Activated CD8-positive, alpha-beta memory T cell treated with anti-CD3 and anti-CD28 coated beads, Interleukin-2, amount 50 U/mL, for 24 hours (primary cell): ENCODE data around the gene GLIPR1L1.

Source experiments
- DNase-seq: peaks from one replicate; pipeline ENCODE4 v3.0.0-alpha.2; 2020; ENCODE audit errors: extremely low read depth

The GLIPR1L1 gene

DNA sequence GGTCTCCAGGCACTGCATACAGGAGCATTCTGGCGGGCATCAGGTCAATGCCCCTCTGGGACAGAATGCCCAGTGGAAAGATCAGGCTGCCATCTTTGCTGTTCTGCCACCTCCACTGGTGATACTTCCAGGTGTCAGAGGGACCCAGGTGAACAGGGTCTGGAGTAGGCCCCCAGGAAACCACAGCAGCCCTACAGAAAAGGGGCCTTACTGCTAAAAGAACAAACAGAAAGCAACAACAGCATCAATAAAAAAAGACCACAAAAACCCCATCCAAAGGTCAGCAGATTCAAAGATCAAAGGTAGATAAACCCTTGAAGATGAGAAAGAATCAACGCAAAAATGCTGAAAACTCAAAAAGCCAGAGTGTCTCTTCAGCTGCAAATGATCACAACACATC, 15.9 kb downstream of the GLIPR1L1 start:
- no peak for DNase-seq

DNA sequence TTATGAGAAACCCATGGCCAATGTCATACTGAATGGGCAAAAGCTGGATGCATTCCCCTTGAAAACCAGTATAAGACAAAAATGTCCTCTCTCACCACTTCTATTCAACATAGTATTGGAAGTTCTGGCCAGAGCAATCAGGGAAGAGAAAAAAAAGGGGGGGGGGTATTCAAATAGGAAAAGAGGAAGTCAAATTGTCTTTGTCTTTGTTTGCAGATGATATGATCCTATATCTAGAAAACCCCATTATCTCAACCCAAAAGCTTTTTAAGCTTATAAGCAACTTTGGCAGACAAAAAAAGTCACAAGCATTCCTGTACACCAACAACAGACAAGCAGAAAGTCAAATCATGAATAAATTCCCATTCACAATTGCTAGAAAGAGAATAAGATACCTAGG, 19.5 kb downstream of the GLIPR1L1 start:
- no peak for DNase-seq

DNA sequence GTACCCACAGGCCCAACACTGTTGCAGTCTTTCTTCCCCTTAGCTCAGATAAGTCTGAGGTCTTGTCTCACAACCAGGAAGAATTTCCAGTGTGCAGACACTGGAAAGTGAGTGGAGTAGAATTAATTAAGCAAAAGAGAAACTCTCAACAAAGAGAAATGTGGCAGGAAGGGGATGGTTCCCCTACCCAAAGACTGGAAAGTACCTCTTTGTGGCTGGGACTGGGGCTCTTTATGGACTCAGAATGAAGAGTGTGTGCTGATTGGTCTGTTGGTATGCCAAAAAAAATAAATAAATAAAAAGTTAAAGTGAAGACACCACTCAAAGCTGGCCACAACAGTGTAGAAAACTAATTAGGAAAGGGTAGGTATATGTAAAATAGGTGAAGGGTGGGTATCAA, 26.4 kb downstream of the GLIPR1L1 start:
- DNase-seq = no peak

DNA sequence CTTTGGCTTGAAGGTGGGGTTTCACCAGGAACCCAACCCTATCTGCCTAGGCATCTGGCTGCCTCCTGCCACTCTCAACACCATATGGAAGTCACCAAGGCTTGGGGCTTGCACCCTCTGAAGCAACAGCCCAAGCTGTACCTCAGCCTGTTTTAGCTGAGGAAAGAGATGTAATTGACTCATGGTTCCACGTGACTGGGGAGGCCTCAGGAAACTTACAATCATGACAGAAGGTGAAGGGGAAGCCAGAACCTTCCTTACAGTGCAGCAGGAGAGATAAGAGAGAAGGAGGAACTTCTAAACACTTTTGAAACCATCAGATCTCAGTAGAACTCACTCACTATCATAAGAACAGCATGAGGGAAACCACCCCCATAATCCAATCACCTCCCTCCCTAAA, 26.9 kb downstream of the GLIPR1L1 start:
- no peak for DNase-seq

DNA sequence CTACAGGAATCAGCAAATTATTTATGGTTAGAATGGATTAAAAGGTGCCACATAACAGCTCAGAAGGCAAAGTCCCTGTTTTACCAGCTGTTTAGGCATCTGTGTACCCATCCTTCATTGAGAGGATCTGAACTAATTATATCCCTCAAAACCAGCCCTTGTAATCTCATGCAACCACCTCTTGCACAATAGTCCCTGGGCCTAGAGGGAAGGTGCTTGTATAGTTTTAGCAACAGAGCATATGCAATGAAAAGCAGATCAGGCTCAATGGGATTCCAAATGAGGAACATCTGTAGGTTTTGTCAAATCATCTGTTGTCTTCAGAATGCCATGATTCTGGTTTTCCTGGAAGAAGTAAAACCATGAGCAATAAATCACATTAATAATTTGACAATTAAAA, 30.4 kb downstream of the GLIPR1L1 start:
- DNase-seq = no peak

DNA sequence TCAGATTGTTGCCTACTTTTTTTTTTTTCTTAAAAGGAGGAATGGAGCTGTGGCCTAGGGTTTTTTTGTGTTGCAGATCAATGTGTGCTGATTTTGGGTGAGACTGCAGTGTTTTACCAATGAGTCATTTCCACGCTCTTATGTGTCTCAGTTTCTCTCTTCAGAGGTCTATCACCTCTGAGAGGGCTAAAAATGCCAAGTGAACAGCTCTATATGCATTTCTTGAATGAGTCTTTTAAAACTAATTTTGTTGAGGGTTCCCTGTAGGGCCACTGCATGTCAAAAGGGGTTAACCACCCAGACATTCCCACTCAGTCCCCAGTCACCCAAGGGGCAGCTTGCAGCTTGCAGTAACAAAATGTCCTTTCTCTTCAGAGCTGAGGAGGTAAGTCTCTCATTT, 32.2 kb downstream of the GLIPR1L1 start:
- DNase-seq = no peak

DNA sequence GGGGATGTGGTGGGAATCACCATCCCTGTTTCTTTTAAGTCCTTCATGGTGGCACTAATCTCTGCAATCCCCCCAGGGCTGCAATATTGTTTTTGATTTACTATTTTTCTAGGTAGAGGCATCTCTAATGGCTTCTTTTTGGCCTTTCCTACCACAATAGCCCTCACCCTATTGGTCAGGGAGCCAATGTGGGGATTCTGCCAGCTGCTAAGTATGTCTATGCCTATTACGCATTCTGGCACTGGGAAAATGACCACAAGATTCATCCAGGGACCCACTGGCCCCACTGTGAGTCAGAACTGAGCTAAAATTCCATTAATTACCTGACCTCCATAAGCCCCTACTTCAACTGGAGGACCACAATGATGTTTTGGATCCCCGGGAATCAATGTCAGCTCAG, 40.5 kb downstream of the GLIPR1L1 start:
- no peak for DNase-seq

DNA sequence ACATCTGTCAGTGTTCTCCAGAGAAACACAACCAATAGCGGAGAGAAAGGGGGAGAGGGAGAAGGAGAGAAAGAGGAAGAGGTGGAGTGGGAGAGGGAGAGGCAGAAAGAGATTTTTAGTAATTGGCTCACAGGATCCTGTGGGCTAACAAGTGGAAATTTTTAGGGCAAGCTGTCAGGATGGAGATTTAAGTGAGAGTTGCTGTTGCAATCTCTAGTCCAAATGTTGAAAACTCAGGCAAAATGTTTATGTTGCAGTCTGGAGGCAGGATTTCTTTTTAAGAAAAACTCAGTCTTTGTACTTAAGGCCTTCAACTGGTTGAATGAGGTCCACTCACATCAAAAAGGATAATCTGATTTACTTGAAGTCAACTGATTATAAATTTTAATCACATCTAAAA, 43.9 kb downstream of the GLIPR1L1 start:
- no peak for DNase-seq

DNA sequence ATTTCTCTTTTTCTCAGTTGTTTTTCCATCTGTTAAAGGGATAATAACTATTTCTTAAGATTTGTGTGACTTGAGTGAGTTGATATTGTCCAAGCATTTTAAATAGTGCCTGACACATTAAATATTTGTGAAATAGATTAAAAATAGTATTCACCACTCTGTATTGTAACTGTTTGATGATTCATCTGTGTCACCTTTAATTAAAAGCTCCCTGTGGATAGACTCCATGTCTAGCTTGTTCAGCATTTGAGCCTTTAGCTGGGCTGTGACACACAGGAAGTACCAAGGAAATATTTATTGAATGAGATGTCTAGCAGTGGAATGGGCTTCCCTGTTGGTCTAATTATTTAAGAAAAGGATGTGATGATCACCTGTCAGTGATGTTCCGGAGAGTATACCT, 54.6 kb downstream of the GLIPR1L1 start:
- DNase-seq = no peak

DNA sequence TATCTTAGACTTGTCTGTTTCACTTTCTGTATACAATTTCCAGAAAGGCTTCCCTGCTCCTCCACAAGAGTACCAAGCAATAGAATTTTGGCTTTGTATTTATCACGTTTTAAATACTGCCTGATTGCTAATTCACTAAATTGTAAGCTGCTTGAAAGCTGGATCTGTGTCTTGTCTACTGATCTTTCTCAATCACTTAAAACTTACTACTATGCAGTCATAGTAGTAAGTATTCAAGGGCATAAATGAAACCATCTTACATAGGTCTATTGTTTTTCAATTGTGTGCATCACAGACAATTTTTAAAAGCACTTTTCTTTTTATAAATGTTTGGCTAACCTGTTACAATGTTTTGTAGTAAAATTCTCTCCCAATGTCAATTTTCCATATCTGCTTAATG, 55.2 kb downstream of the GLIPR1L1 start:
- no peak for DNase-seq

DNA sequence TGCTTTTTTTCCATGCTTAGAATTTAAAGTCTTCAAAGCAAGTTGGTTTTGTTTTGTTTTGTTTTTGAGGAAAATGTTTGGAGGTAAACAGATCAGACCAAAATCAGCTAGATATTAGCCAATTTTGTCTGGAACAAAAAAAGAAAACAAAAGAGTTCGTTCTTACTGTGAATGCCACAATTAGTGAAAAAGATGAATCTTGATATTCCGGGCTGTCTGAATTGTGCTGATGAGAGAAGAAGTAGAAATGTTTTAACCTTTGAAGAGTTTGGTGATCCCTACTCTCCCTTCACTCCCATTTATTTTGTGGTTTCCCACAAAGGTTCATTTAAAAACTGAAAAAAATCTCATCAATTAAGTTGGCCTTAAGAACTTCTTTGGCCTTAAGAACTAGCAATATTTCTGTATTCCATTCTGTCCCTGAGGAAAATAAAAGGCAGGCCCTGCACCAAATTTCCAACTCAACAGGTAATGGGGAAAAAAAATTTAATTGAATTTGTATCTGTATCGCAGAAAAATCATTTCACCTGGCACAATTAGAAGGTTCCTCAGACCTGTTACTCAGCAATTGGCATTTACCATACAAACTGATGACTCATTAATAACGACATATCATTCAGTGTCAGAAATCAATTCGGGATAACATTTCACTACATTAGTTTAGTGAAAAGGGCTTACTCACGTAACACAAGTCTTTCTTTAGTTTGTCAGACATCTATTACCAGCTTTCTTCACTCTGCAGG, 55.9 kb downstream of the GLIPR1L1 start:
- no peak for DNase-seq

DNA sequence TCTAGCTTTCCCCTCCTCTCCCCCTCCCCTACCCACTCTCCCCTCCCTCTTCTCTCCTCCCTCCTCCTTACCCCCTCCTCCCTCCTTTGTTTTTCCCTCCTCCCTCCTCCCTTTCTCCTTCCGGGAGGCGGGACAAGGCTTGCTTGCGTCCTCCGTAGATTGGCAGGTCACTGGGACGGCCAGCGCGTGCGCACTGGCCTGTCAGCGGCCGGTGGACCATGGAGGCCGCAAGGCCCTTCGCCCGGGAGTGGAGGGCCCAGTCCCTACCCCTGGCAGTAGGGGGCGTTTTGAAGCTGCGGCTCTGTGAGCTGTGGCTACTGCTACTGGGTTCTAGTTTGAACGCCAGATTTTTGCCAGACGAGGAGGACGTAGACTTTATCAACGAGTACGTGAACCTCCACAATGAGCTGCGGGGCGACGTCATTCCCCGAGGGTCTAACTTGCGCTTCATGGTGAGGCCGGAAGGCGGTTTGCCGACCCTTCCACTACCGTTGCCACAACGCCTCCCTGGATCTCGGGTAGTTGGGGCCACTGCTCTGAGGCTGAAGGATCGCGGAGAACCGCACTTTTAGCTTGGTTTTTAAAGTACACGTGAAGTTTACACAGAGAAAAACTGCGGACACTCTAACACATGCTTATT, 56.5 kb downstream of the GLIPR1L1 start, which contains the start of gene GLIPR1L2:
TSS of gene GLIPR1L2 (plus strand) at position 191 of the 640 bp plus-strand sequence. CDS start at position 219, 28 bp downstream.
- peak; percentile 70 for DNase-seq

DNA sequence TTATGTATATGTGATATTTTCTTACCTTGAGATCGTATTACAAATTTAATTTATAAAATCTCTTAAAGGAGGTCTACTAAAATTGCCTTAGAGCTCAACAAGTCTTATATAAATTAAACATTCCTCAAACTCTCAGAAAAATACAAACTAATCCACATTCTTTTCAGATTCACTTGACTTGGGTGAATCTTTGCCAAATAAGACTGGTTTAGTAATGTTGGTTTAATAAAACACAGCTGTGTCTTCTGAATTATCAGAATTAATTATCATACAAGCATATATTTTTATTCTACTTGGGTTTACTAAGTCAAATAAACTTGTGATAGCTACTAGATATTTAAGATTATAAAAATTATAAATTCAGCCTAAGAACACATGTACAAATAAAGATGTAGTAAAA, 69.8 kb downstream of the GLIPR1L1 start:
- DNase-seq = no peak

DNA sequence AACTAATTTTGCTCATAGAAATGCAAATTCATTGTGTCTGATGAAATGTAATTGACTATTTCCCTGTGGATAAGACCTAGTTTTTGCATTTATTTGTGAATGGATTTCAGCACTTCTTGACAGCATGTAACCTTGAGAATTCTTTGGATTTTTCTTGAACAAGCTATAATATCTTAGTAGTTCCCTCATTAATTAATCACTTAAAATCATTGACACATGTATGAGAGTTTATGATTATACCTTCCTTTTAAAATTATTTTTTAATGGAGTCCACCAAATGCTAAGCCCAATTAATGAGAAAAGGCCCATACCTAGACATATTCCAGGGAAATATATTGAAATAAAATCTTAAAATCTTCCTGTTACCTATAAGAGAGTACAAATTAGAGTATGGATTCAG, 73.2 kb downstream of the GLIPR1L1 start:
- DNase-seq = no peak

DNA sequence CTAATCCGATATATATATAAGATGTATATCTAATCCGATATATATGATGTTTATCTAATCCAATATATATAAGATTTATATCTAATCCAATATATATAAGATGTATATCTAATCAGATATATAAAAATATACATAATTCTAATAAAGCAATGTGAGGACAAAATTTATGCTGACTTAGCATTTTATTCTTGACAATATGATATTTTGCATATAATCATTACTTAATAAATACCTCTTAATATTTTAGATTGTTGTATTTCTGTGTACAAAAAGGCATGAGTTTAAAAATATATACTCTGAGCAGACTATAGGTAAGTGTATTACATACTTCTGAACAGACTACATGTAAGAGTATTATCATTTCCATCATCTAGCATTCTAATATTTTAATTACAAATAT, 75.4 kb downstream of the GLIPR1L1 start:
- DNase-seq = no peak

DNA sequence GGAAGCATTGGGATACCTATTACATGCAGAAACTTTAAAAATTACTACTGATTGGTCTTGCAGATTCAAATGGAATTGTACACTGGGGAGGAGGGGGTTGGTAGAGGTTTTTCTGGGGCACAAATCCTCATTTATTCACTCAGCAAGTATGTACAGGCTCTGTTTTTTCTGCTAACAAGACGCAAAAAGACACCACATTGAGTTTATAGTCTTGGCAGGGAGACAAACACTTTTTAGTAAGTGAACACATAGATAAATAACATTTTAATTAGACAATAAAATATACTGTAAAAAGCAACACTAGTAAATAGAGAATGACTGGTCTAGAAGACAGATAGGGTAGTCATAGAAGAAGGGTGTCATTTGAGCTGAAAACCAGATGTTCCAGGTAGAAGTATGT, 80.2 kb downstream of the GLIPR1L1 start:
- no peak for DNase-seq

DNA sequence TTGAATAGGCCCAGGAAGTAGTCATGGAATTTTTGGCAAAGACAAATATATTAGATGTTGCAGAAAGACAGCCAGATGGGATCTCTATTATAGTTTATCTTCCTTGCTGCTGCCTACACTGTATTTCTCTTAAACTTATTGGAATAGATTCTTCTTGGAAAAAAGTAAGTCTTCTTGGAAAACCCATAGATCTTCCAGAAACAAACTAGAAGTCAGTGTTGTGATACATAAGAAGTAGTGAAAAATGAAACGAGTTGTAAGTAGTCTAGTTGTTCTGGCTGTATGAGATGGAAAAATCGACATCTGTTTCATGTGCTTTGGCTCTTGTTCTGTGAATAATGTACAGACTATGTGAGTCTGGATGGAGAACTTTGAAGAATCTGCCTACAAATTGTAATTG, 85.4 kb downstream of the GLIPR1L1 start:
- DNase-seq = no peak
